GM21717 (cell line): ENCODE data around the gene ZRSR2.
"Not testable (repeated sequence)": the region's sequence is repeated elsewhere in the genome, so short reads cannot be mapped to it uniquely, and the experiment has no call there.

Experiments
- ATAC-seq: cut with Tn5 transposase; IDR thresholded peaks from one replicate; pipeline ENCODE4 v1.9.1; 2021; ENCODE audit warnings: mild to moderate bottlenecking, moderate library complexity; ENCODE audit not compliant: unreplicated experiment

The ZRSR2 gene

GRCh38 chrX:15789979-15790768, at the start of gene ZRSR2:
Gene ZRSR2, plus strand, starts transcription at chrX:15790484. Its CDS starts 12 bp downstream, at chrX:15790496.
- ATAC-seq = peak; percentile 96

GRCh38 chrX:15744181-15744867, 46.0 kb upstream of the ZRSR2 start:
- ATAC-seq = no peak

GRCh38 chrX:15745179-15745578, 45.1 kb upstream of the ZRSR2 start:
- no peak for ATAC-seq

GRCh38 chrX:15746651-15747050, 43.6 kb upstream of the ZRSR2 start:
- not testable (repeated sequence) for ATAC-seq

- ATAC-seq = no peak
Measured at GRCh38 chrX:15747626-15748173, 42.6 kb upstream of the ZRSR2 start.

GRCh38 chrX:15748841-15749240, 41.4 kb upstream of the ZRSR2 start:
- no peak for ATAC-seq

GRCh38 chrX:15749642-15750610, 40.4 kb upstream of the ZRSR2 start:
- peak; percentile 93 for ATAC-seq

GRCh38 chrX:15750611-15751154, 39.6 kb upstream of the ZRSR2 start:
- no peak for ATAC-seq

GRCh38 chrX:15751155-15751819, 39.0 kb upstream of the ZRSR2 start:
- ATAC-seq = no peak

GRCh38 chrX:15755091-15755490, 35.2 kb upstream of the ZRSR2 start:
- ATAC-seq = no peak

- no peak for ATAC-seq
Measured at GRCh38 chrX:15758140-15758539, 32.1 kb upstream of the ZRSR2 start.

- not testable (repeated sequence) for ATAC-seq
Measured at GRCh38 chrX:15759886-15760285, 30.4 kb upstream of the ZRSR2 start.

- ATAC-seq = peak; percentile 73
Measured at GRCh38 chrX:15761564-15762191, 28.6 kb upstream of the ZRSR2 start.

GRCh38 chrX:15769300-15769954, 20.9 kb upstream of the ZRSR2 start:
- ATAC-seq = no peak

- peak; percentile 88 for ATAC-seq
Measured at GRCh38 chrX:15781961-15782699, 8.2 kb upstream of the ZRSR2 start.

- ATAC-seq = no peak
Measured at GRCh38 chrX:15785176-15785750, 5.0 kb upstream of the ZRSR2 start.

- no peak for ATAC-seq
Measured at GRCh38 chrX:15786915-15787314, 3.4 kb upstream of the ZRSR2 start.

GRCh38 chrX:15790769-15791290, 546 bp downstream of the ZRSR2 start:
- peak; percentile 21 for ATAC-seq
